SIG-M5 treated with dmso at 0.1 percent for 504 hours (cell line): ENCODE results near the gene CARMIL1.
"Not testable (repeated sequence)": the region's sequence is repeated elsewhere in the genome, so short reads cannot be mapped to it uniquely, and the experiment has no call there.

Experiments used
- DNase-seq: peaks from one replicate; lab custom pipeline; 2025; ENCODE audit not compliant: unreplicated experiment; lab: John Stamatoyannopoulos, UW

The CARMIL1 gene

DNA sequence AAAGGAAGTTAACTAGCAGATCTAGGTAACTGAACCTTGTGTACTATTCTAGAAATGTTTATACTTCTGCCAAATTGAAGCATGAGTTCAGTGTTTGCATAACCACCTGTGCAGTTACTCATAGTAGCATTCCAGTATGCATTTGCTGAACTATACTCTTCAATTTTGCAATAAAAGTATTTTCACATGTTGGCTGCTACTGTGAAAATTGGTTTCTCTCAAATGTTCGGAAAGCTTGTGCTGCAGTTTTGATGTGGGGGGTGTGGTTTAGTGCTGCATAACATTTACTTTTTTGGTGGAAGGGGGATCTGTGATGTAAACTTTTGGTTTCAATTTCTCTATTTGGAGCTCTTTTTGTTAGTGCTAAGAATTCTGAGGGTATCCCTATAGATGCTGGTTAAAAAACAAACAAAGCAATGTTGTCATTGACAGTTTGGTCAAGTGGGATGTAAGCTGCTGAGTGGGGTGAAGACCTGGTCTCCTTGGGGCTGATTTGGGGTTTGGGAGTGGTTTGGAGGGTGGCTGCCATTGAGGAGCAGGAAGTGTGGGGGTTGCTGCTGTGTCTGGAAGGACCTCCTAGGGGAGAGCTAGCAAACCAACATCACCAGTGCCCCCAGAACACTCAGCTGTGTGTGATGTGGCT lies 87.8 kb downstream of the CARMIL1 start:
- DNase-seq: no peak

DNA sequence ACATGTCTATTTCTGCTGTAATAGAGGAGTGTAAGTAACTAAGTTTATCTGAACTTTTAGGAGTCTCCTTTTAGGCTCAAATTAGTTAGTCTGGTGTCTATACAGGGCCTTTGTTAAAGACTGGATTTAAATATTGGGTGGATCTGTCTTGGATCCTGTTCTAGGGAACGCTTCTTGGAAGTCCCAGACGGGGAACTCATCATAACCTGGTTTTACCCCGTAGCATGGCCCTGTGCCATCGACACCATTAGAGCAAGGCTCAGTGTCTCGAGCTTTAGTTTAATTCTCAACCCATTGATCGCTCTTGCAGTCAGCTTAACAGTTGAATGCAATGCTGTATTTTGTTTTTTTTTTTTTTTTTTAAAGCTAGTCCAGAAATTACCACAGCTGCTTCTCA lies 89.9 kb downstream of the CARMIL1 start:
- no peak for DNase-seq

DNA sequence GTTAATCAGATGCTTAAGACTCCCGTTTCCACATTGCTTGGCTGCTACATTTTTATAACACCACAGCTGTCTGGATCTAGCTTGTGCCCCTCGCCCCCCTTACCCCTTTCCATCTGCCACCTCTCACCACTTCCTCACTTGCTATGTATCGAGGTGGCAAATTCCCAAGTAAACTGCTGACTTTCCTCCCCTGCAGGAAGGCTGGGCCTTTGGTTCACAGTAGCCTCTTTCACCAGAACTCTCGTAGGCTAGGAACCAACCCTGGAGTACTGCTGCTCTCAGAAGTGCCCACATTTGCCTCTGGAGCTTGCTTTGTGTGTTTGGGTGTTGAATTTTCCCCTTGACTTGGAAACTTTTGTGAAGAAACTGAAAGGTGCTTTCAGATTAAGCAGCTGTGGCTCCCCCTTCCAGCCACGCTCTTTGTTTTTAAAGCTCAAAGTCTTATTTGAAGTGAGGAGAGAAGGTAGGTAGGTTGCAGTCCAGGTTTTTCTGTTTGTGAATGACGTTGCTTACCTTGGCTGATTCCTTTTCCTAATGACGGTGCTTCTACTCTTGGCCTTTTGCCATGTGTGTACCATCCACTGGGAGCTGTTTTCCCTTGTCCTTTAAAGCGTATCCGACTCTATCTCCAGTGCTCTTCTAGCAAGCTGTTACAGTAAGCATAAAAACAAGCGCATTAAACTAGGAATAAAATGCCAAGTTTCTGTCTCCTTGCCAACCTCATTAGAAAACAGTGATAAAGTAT lies 90.4 kb downstream of the CARMIL1 start:
- no peak for DNase-seq

DNA sequence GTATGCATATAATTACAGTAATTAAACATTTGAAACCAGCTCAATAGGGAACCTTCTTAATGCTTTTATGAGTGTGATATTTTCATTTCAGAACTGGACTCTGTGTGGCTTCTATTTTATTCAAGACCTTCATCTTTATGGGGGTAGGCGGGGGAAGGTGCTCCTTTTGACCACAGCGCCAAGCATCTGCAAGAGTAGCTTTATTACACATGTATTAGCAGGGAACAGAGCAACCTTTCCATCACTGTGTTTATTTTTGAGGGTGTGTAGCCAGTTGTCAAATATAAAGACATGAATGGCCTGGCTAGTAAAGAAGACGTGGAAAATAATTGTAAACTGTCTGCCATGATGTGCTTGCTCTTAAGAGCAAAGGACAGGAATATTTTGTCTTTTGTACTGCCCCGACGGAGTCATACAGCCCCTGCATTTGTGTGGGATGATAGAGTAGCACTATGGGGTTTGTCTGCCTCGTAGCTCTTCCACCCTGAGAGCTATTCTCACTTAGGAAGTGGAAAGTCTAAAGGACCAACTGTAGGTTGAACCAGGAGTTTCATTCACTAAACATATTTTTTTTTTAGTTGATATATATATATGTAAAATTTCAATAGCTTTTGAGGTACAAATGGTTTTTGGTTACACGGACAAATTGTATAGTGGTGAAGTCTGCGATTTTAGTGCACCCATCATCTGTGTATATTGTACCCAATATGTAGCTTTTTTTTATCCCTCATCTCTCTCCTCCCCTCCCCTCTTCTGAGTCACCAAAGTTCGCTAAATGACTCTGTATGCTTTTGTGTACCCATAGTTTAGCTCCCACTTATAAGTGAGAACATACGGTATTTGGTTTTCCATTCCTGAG lies 91.2 kb downstream of the CARMIL1 start:
- no peak for DNase-seq

DNA sequence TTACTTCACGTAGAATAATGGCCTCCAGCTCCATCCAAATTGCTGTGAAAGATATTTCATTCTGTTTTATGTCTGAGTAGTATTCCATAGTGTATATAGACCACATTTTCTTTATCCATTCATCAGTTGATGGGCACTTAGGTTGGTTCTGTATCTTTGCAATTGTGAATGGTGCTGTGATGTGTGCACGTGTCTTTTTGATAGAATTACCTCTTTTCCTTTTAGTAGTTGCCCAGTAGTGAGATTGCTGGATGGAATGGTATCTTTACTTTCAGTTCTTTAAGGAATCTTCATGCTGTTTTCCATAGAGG lies 91.8 kb downstream of the CARMIL1 start:
- no peak for DNase-seq

DNA sequence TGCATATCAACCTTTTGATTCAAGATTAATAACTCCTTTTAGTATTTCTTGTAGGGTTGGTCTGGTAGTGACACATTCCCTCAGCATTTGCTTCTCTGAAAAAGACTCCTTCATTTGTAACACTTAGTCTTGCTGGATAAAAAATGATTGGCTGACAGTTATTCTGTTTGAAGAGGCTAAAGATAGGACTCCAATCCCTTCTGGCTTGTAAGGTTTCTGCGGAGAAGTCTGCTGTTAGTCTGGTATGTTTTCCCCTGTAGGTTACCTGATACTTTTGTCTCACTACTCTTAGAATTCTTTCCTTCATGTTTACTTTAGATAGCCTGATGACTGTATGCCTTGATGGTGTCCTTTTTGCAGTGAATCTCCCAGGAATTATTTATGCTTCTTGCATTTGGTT lies 96.0 kb downstream of the CARMIL1 start:
- no peak for DNase-seq

DNA sequence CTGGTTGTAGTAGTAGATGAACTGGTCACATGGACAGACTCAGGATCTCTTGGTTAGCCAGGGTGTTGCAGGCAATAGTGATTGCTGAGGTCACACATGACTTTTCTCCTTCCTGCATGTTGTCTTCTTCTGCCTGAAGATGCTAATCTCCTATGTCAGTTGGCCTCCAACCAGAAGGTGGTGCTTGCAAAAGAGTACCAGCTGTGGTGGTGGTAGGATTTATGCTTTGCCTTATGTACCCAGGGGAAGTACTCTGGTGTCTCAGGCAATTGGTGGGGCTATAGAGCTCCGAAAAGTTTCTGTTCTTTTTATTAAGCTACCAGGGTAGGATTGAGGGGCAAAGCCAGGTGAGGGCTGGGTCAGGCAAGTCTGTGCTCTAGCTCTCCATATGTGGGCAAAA lies 98.5 kb downstream of the CARMIL1 start:
- no peak for DNase-seq

DNA sequence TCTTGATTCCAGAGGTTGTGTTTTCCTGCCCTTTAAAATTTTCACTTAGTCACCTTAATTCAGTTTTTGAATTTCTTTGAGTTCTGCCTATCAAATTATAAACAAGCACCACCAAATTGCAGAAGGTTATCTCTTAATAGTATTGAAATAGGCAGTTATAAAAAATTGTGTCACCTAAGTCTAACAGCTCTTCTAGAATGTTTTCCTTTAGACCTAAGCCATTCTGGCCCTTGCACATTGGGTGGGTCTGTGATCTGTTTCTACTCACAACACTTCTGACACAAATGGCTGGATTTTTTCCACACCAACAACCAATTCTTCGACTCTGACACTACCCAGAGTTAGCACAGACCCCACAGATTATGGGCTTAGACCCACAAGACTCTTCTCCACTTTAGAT lies 101.9 kb downstream of the CARMIL1 start:
- DNase-seq: no peak

DNA sequence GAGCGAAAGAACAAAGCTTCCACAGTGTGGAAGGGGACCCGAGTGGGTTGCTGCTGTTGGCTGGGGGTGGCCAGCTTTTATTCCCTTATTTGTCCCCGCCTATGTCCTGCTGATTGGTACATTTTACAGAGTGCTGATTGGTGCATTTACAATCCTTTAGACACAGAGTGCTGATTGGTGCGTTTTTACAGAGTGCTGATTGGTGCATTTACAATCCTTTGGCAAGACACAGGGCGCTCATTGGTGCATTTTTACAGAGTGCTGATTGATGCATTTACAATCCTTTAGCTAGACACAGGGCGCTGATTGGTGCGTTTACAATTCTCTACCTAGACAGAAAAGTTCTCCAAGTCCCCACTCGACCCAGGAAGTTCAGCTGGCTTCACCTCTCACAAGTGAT lies 103.3 kb downstream of the CARMIL1 start:
- DNase-seq: not testable (repeated sequence)

DNA sequence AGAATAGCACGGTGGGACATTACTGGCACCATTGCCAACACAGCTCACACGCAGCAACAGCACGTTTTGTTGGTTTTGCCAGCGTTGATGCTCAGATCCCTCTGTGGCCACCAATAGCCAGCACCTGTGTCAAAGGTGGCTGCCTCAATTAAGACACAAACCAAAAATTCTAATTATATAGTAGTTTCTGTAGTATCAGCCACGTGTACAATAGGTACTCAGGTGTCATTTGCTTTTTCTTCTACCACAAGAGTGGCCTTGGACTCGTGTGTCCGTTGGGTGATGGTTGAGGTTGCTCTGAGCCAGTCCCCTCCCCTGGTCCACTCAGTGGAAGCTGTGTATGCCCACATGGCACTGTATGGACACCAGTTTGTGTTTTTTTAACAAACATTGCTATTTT lies 105.1 kb downstream of the CARMIL1 start:
- DNase-seq: no peak

DNA sequence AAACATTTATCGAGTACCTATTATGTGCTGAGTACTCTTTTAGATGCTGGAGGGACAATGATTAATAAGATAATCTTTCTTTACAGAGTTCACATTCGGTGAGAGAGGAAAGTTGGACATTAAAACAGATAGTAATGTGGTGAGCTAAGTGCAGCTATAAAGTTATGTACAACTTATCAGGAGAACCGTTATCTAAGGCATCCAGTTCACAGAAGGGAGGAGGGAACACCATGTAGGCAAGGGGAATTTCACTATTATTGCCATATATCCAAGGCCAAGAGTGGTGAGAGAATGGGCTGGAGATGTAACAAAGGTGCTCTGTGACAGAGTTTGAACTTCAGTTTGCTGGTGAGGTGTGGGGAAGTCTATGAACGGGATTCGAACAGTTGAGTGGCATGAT lies 105.8 kb downstream of the CARMIL1 start:
- no peak for DNase-seq

DNA sequence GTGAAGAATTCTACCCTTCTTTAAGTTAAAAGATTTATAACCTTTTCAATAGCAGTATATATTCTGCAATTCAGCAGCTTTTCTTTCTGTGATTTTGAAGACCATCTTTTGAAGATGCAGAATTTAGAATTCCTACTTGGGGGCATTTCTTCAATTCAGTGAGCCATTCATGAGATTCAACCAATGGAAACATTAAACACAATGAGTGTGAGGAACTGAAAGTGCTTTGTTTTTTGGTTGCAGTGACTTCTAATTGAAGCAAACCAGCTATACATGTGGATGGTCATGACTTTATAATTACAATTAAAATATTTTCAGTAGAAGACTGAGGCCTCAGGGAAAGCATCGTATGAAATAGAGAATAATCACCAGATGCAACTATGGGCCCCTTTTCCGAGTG lies 108.3 kb downstream of the CARMIL1 start:
- no peak for DNase-seq

DNA sequence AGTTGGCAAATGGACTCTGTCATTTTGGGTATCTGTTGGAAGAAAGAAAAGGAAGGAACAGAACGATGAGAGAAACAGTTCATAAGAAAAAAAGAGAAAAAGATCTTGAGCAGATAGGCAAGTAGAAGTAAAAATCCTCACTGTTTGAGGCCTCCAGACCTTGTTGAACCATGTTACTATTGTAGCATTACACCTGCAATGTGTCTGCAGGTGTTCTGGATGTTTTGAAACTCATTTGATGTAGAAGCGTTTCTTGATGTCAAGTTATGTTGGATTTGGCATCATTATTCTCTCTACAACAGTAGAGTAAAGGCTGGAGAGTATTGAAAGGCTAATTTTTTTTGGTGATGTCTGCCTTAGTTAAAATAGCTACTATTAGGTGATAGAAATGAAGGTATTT lies 108.7 kb downstream of the CARMIL1 start:
- DNase-seq: no peak

DNA sequence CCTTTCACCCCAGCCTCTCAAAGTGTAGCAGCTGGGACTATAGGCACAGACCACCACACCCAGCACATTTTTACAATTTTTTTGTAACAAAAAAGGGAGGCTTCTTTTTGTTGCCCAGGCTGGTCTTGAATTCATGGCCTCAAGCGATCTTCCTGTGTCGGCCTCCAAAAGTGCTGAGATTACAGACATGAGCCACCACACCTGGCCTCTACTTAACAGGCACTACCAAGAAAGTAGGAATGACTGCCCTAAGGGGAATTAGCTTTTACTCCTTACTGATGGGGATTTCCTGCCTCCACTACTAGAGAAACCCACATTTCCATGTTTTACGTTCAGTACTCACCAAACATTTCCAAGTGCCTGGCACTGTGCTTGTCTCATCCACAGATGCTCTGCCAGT lies 109.6 kb downstream of the CARMIL1 start:
- no peak for DNase-seq

DNA sequence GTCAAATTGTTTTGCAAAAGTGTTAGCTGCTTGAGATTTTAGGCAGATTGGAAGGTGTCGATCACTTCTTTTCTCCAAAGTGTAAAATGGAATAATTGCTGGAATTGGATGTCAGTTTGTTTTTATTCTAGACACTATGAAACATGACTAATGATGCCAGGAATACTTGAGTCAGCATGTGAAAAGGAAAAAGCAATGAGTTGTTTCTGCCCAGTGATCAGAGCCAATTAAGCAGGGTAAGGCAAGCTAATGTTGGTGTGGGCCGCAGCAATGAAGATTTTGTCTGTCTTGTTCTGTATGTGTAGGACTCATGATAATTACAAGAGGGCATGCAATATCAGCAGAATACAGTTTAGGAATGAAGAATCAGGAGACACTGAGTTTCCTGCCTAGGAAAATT lies 110.3 kb downstream of the CARMIL1 start:
- DNase-seq: no peak

DNA sequence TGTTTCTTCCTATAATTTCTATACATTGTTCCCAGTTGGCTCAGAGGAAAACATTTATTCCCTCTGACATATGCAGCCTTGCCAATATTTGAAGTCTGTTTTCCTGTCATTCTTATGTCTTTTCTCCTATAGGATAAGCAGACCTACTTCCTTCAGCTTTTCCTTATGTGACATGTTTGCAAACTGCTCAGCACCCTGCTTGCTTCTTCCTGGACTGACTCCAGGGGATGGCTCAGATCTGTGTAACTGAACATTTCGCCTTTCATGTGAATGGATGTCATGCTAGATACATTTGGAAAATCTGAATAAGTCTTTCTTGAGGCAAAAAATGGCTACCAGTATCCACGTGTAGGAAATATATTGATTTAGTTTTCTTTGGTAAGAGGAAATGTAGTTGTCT lies 113.2 kb downstream of the CARMIL1 start:
- no peak for DNase-seq

DNA sequence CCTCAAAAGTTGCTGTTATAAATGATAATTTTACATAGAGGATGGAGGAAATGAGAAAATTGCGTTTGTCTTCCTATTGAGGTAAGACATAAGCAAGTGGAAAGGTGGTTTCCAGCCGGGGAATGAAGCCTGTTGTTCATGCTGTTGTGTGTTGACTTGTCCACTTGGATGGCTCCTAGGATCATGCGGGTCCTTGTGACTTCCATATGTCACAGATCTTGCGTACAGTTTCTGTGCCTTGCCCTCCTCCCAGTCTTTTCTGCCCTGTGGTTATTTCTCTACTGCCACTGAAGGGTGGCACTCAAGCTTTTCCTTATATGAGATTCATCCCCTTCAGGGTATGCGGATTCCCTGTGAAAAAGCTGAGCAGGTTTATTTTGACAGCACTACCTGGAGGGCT lies 116.6 kb downstream of the CARMIL1 start:
- no peak for DNase-seq

DNA sequence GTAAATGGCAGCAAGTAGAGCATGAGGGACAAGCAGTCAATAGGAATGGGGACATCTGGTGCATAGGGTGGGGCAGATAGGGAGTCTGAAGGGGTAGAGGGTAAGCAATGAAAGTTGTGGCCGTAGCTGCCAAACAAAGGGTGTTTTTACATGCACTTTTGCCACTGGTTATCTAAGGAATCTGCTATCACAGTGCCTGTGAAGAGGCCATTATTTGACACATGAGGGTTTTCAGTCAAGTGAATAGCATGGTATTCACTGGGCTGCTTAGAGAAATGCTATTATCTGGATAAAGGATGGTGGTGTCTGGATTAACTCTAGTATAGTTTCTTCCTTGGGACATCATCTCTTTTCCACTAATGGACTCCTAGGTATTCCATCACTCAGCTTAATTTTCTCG lies 118.2 kb downstream of the CARMIL1 start:
- no peak for DNase-seq

DNA sequence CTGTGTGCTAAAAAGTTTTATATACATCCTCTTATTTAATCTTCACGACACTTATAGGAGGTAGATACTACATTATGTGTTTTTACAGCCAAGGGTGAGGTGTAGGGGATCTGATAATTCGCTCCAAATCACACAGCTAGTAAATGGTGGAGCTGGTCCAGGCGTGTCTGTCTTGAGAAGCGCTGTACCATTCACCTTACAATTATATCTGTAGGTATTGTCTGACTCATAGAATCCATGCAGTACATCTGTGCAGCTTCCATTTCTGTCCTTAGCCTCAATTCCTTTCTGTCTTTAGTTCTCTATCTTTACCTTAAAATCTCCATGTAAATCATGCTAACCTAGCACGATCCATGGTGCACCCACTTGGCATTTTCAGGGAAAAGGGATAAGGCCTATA lies 120.7 kb downstream of the CARMIL1 start:
- no peak for DNase-seq

DNA sequence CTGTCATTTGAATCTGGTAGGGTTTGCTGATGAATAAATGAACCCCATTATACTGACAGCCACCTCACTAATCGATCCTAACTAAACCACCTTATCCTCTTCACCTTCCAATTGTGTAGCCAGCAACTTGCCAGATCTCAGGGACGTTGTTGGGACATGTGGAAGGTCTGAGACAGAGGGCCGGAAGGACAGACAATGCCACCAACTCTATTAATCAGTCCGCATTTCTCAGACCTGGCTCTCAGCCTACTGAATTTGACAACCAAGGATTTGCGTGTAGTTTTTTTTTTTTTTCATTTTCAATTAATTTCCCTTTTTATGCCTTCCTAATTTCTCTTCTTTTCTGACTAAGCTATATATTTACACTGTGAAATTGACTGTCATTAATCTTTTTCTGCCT lies 122.5 kb downstream of the CARMIL1 start:
- no peak for DNase-seq

DNA sequence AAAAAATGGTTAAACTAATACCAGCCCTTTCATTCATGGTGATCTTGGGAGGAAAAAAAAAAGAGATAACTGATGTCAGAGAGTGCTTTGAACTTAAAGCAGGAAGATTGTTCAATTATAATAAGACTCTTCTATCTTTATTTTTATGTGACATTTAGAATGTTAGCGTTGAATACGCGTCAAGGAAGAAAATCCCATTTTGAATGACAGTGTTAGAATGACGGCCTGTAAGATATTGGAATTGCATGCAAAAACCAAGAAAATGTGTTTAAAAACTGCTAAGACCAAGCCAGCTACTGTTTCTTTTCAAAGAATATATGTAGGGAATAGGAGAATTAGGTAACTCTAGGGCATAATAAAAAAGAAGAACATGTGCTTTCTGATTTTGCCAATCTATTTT lies 123.0 kb downstream of the CARMIL1 start:
- DNase-seq: no peak

DNA sequence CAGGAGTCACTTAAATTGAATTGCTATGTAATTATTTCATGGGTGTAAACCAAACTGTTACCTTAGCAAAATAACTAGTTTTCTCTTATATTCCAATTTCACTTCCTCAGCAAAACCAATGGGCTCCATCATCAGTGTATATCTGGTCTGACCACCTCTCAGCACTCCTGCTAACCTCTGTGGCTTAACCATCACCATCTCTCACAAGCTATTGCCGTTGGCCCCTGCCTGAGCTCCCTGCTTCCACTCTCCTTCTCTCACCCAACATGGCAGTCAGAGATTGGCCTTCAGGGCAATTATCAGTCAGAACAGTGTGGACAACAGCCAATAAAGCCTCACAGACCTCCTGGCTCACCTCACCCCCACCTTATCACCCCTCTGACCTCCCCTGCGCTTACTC lies 124.0 kb downstream of the CARMIL1 start:
- DNase-seq: no peak
